Raji (cell line): ENCODE measurements around the gene ATF2.

Experiments used
- POLR2A ChIP-seq: IDR thresholded peaks from 2 replicates; pipeline ENCODE4 v1.6.1; 2011; ENCODE audit warnings: low read depth, low read length, control low read depth; ENCODE audit not compliant: insufficient read depth

The ATF2 gene

DNA sequence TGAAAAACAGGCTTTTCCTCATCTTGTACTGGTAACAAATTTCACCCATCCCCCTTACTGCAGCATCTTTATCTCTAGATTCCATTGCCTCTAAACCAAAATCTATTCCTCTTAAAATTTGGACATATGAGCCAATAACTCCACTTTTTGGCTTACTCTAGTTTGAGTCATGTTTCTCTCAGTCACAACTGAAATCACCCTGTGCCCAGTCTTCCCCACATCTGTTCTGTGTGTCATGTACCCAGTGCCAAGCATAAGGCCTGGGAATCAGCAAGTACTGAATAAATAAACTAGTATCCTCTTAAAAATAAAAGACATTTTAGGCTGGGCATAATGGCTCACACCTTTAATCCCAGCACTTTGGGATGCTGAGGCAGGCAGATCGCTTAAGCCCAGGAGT, 142.1 kb downstream of the ATF2 start:
- no peak for TF ChIP-seq POLR2A

DNA sequence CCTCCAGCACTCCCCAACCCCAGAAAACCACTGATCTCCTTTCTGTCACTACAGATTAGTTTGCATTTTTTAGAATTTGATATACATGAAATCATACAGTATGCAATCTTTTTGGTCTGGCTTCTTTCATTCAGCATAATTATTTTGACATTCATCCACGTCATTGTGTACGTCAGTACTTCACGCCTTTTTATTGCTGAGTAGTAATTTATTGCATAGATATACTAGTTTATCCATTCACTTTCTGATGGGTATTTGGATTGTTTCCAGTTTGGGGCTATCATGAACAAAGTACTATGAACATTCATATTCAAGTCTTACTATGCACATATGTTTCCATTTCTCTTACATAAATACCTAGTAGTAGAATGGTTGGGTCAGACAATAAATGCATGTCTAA, 142.8 kb downstream of the ATF2 start:
- no peak for TF ChIP-seq POLR2A

DNA sequence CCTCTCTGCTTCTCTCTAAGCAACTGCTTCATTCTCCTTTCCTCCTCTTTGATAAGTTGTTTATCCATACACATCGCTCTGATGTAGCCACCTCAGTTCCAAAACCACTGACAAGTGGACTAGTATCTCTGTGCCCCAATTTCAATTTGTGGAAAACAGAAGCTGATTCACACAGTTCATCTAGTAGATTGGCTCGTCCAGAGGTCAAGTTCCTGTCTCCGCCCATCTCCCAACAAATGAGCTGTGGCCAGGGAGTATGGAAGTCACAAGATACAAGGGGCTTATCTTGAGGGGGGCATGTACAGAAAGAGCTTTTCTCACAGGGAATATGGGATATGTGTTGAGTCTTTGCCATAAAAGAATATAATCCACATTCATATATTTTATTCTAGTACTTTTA, 145.1 kb downstream of the ATF2 start:
- TF ChIP-seq POLR2A = no peak
